Hindlimb muscle (tissue), 1 donor: ENCODE data around the gene MOCOS. TPM values are rescaled to one million over a fixed set of nuclear protein-coding genes. Genes with fewer than 3 reads are reported as not detected.

Experiments
- DNase-seq: peaks from one replicate; pipeline ENCODE4 v3.0.0-alpha.2; 2013
- polyA plus RNA-seq: library from polyadenylated mRNA; unstranded; fragments of 120-200 nt; gene quantifications from one replicate; pipeline ENCODE4 v1.2.1, GENCODE V29; 2013; ENCODE audit not compliant: insufficient read length

The MOCOS gene
- polyA plus RNA-seq, 1 donor: 0.10 TPM

- peak; percentile 34 for DNase-seq
Observed at GRCh38 chr18:36179562-36180355, 7.5 kb upstream of the MOCOS start.

- DNase-seq: no peak
Observed at GRCh38 chr18:36181441-36181840, 5.9 kb upstream of the MOCOS start.

- DNase-seq: no peak
Observed at GRCh38 chr18:36181898-36182506, 5.3 kb upstream of the MOCOS start.

DNA sequence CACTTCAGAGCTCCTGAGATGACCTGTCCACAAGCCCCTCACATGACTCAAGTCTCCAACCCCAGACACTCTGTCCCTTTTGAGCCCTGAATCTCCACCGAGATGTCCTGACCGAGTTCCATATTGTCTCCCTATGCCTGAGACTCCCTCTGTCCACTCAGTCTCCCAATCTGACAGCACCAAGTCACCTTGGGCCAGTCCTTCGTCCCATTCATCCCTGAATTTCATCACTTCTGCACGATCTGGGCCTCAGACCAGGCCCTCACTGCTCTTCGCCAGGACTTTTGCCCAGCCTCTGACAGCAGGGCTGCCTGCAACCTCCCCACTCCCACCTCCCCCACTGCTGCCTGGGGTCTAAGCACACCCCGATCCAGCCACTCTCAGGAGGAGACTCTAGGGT, 4.3 kb upstream of the MOCOS start:
- no peak for DNase-seq

GRCh38 chr18:36183987-36184386, 3.3 kb upstream of the MOCOS start:
- no peak for DNase-seq

- DNase-seq: no peak
Observed at GRCh38 chr18:36185157-36185556, 2.1 kb upstream of the MOCOS start.

DNA sequence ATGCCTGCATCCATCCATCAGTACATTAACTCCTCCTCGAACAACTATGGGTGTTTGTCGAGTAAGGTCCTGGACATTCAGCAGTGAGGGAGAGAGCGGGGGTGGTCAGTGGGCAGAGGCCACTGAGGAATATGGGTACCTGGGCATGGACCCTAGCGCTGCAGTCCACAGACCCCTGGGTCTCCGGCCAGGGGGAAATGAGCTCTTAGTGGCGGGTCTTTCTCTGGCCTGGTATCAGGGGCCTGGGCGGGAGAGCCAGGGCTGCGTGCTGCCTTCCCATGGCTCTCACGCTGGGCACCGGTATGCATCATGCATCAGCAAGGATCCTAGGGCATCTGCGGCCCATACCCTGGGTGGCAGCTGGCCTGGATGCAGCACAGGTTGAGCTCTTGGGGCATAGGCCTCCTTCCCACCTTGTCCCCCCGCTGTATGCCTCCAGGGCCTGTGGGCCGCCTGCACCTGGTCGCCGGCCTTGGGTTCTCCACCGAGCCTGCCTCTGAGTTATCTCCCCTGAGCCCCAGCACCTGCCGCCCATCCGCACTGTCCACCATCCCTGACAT, 1.3 kb upstream of the MOCOS start:
- no peak for DNase-seq

GRCh38 chr18:36186461-36187192, 670 bp upstream of the MOCOS start:
- peak; percentile 11 for DNase-seq

DNA sequence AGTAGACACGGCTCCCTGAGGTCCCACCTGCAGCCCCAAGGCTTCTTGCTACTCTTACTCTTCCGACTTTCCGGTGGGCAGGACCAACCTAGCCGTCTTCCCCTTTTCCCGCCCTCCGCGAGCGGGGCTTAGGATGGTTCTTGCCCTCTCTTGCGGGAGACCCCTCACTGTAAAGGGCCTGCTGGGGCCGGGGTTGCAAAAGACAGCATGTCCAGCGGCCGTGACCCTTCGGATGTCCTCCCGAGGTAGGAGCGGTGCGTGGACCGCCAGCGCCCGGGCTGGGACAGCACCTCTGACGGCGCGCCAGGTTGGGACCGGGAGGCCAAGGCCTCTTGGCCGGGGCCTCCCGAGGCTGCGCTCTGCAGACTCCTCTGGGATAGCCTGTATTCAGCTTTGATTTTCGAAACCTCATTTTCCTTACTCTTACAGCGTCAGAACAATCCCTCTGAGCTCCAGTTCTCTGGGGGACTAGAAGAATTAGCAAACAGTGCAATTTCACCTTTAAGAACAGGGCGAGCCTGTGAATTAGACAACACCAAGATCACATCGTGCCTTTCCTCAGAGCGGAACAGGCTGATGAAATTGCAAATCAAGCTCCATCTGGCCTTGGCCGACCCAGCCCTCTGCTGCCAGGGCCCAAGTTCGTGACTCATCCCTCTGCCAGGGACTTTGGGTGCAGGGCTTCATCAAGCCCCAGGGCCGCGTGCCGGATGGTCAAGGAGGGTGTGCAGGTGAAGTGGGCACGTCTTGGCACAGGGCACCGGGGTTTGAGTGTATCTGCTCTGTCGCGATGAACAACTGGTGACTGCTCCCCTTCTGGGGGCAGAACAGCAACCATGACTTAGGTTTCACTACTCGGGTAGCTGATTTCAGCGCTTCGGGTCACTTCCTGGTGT, 777 bp downstream of the MOCOS start:
- no peak for DNase-seq

DNA sequence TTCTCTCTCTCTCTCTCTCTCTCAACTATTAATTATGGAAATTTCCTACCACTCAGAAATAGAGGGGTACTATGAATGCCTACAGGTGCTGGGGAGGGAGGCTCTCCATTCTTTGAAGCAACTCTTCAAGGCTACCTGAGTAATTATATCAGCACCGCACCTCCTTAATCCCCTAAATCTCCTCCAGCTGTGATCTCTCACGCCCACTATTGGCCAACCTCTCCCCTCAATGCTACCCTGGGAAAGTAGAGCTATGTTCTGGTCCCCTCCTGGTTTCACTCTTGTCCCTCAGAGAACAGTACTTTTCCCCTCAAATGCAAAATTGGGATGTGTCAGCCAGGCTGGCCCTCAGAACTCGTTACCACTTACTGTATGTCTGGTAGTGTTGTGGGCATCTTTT, 1.6 kb downstream of the MOCOS start:
- no peak for DNase-seq

GRCh38 chr18:36189486-36189885, 2.2 kb downstream of the MOCOS start:
- DNase-seq: no peak

GRCh38 chr18:36191286-36191685, 4.0 kb downstream of the MOCOS start:
- DNase-seq: no peak

GRCh38 chr18:36191711-36192110, 4.4 kb downstream of the MOCOS start:
- DNase-seq: no peak

DNA sequence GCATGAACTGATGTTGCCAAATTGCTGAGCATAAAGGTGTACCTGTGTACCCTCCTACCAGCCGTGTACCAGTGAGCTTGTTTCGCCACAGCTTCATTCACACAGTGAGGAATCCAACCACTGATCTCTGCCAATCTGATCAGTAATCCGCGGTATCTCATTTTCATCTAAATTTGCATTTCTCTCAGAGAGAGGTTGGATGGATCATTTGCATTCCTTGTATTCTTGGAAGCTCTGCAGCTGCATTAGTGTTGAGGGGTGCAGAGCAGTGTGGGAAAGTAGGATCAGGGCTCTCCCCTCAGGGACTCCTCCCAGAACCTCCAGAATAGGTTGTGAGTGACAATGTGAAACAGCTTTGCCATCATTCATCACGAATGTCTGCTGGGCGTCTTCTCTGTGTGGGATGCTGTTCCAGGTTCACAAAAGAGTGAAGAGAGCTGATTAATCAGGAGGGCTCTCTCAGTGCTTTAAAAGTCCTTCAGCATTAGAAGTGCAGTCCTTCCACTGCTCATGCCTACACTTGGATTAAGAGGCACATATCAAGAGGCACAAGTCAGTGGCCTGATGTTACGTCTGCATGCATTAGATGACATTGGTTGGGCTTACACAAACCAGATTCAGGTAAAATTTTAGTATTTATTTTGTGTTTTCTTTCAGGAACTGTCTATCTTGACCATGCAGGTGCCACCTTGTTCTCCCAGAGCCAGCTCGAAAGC, 7.5 kb downstream of the MOCOS start:
- DNase-seq: no peak

- no peak for DNase-seq
Observed at GRCh38 chr18:36195427-36196122, 8.3 kb downstream of the MOCOS start.

GRCh38 chr18:36196238-36196995, 9.1 kb downstream of the MOCOS start:
- DNase-seq: no peak

DNA sequence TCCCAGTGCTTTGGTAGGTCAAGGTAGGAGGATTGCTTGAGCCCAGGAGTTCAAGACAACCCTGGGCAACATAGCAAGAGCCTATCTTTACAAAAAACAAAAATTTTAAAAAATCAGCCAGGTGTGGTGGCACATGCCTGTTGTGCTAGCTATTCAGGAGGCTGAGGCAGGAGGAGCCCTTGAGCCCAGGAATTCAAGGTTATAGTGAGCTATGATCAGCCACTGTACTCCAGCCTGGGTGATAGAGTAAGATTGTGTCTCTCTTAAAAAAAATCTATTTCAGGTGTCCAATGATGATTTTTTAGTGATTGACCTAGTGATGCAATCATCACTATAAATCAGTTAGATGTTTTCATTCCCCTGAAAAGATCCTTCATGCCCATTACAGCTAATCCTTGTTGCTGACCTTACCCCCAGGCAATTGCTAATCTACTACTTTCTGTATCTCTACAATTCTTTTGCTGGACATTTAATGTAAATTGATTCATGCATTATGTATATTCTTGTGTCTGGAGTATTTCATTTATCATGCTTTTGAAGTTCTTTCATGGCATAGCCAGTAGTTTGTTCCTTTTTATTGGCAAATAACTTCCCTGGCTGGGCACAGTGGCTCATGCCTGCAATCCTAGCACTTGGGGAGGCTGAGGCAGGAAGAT, 10.3 kb downstream of the MOCOS start:
- no peak for DNase-seq

DNA sequence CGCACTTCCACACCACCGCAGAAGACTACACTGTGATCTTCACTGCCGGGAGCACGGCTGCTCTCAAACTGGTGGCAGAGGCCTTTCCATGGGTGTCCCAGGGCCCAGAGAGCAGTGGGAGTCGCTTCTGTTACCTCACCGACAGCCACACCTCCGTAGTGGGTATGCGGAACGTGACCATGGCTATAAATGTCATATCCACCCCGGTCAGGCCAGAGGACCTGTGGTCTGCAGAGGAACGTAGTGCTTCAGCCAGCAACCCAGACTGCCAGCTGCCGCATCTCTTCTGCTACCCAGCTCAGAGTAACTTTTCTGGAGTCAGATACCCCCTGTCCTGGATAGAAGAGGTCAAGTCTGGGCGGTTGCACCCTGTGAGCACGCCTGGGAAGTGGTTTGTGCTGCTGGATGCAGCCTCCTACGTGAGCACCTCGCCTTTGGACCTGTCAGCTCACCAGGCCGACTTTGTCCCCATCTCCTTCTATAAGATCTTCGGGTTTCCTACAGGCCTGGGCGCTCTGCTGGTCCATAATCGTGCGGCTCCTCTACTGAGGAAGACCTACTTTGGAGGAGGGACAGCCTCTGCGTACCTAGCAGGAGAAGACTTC, 12.5 kb downstream of the MOCOS start:
- no peak for DNase-seq

DNA sequence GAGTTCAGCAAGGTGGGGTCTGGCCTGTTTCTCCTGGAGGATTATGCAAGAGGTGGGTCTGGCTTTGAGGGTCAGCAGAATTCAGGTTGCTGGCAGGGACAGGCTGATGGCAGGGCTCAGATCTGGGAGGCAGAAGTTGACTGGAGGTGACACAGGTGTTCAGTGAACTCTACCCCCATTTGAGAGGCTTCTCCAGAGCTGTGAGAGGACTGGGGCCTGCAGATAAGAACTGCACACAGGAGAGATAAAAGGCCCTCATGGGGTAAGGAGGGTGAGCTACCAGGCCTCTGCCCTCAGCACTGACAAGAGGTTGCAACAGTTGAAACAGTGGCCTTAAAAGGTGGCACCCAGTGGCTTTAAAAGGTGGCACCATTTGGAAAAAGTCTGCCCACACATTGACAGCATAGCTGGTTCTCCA, 13.1 kb downstream of the MOCOS start:
- DNase-seq: no peak
